Stimulated activated CD4-positive, alpha-beta T cell treated with anti-CD3 and anti-CD28 coated beads, Interleukin-4, amount 100 ng/mL, for 4 hours (primary cell): ENCODE results near the gene ANO2.

Source experiments
- DNase-seq, 2 experiments: peaks; one replicate each; pipeline ENCODE4 v3.0.0-alpha.2; 2020

ANO2 gene

GRCh38 chr12:5612556-5613410 lies 332.3 kb downstream of the ANO2 start:
- no peak for DNase-seq

GRCh38 chr12:5611162-5611561 lies 333.9 kb downstream of the ANO2 start:
- DNase-seq = no peak

DNA sequence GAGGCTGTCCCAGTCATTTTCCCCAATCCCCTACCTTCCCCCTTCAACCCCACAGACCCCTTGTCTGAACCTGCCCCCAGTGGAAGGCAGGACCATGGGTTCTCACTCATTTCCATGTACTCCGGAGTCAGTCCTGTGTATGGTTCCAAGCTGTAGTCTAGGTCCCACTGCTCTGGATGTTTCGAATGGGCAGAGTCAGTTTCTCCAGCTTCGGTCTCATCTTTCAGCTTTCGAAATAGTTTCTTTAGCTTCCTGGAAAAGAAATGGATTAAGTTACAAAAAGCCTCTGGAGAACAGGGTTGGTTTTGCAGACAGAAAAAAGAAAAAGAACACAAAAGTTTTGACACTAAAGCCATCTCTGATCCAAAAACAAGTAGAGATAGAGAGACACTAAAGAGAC lies 345.7 kb downstream of the ANO2 start:
- DNase-seq = no peak

DNA sequence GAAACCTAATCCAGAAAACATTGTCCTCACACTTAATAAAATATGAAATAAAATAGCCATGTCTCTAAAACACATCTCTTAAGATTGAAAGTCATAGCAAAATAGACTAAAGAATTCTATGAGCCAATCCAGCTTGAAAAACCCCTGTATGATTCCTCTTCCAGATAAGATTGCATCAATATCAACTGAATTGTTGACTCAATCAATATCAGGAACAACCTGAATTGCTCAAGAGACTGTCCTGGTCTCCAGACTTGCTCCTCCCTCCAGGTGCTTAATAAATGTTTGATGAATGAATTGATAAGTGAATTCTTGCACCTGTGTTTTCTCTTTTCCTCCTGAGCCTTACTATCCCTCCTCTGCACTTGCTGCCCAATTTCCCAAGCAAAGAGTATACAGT lies 351.1 kb downstream of the ANO2 start:
- DNase-seq = no peak

DNA sequence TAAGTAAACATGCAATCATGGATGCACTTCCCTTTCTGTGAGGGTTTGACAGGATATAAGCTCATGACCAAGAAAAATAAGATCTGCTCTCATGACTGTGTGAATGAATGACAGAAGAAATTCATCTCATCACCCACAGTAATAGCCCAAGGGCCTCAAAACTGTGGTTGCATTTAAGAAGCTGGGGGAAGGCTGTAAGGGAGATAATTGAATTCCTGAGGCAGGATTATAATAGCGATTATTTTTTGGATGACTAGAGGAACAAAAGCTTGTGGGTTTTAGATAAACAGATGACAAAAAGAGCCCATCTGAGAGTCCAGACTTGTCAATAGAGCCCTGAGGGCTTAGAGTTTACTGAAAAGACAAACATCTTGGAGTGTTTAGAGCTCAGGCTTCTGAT lies 352.0 kb downstream of the ANO2 start:
- DNase-seq = no peak

DNA sequence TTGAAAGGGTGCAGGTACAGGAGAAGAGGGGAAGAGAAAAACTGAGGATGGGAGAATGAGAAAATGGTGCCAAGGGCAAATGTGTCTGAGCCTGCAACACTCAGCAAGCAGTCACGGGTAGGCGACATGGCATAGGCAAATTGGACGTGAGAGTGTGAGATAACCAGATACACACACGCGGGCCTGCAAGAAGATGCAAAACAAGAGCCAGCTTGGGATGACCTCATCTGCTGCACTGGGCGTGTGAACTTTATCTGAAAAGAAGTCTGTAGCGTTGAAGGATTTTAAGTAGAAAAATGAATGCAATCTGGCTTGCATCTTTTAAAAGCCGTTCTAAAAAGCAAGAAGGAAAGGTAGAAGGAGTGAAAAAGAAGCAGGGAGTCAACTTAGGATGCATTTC lies 352.7 kb downstream of the ANO2 start:
- DNase-seq = no peak

GRCh38 chr12:5590316-5590715 lies 354.7 kb downstream of the ANO2 start:
- no peak for DNase-seq

DNA sequence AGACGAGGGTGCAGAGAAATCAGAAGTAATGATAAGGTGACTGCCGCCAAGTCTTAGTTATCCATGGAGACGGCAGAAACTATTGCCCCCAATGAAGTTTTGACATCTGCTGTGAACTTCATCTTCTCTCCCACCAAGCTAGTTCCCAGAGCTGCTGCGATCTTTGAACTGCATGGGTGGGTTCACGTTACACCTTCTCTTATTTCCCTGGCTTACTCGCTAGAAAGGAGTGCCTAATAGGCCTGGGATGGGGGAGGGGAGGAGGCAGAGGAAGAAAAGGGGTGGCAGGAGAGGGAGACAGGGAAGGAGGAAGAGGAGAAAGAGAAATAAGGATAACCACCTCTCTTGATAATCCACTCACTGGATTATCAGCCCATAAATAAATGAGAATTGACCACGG lies 356.0 kb downstream of the ANO2 start:
- DNase-seq = no peak

DNA sequence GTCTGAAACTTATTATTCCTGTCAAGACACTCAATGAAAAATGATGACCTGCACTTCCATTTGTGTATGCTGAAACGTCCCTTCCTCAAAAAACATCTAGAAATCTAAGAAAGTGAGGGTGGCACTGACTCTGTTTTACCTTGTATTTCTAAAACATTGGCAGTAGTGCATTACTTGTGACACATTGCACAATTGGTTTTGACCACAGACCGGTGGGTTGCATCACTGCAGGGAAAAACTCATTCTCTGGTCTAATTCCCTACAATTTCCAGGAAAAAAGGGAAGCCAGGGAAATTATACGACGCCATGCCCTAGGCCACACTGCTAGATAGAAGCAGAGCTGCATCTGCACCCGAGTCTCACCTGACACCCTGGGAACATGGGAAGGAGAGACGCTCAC lies 356.5 kb downstream of the ANO2 start:
- no peak for DNase-seq

DNA sequence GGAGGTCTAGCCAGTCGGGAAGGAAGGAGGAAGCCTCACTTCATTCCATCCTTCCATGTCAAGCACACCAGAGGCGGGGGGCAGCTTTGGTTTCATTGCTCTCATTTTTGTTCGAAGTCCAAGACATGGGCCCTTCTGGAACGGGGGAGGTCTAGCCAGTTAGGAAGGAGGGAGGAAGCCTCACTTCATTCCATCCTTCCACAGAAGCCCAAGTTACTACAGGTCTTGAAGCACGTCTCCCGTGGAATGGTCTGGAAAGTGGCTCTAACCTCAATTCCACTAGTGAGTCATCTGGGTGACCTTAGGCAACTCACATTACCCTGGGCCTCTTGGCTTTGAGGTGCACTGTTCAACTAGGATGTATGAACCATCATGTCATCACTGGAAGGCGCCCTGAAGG lies 356.9 kb downstream of the ANO2 start:
- DNase-seq = no peak

DNA sequence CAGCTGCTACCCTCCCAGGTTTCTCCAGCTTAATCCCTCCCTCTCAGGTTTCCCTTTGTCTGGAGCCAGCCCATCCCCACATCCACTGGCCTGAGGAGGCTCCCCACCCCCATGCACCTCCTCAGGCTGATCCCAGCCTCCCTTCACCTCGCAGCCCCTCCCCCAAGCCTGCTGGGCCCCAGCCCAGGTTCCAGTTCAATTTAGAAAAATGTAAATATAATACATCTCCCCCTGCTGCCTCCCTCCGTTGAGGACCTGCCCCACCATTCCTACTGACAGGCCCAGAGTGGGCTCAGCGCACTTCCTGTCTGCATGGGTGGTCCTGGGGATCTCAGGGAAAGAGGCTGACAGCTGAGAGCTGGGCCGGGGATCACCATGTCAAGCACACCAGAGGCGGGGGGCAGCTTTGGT lies 357.3 kb downstream of the ANO2 start:
- DNase-seq = no peak

DNA sequence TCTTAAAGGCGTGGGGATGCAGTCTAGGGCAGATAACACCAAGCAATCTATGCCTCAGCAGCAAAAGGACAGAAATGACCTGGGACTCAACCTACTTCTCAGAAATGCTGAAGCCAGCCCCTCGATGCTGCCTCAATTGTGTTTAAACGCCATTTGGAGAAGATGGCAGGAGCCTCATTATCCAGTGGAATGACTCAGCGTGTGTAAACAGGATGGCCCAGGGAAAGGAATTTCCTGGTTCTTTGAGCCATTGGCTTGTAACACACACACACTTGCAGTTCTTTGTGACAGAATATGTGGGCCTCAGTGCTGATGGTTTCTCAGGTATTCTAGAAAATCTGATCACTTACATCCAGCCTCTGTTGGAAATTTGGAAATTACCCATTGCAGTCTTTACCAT lies 358.9 kb downstream of the ANO2 start:
- no peak for DNase-seq

- DNase-seq = no peak
Measured at GRCh38 chr12:5585178-5585577, 359.9 kb downstream of the ANO2 start.

DNA sequence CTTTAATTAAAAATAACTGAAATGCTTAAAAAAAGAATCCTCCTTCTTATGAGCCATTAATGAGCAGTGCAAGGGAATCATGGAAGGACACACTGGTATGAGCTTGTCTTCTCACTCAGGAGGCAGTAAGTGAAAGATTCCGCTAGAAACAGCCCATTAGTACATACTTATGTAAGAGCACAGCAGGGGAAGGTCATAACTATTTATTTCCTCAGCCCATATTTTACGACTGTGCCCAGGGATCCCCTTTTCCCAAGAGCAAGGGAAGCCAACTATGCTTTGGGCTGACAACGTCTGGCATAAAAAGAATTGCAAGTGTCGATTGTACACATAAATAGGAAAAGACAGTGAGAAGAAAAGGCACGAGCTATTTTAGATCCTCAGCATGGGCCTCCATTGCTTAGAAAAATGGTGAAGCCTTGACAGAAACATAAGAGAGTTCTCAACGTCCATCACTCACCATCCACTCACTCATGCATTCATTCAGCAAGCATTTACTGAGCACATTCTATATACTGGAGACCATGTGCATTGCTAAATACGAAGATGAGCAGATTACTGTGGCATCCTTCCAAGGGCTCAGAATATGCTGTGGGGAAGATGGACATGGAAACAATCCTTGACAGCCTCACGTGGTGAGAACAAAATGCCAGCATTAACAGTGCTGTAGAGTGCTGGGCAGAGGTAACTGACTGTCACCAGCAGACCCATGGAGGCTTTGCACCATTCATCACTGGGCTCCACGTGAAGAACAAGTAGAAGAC lies 360.5 kb downstream of the ANO2 start:
- no peak for DNase-seq

GRCh38 chr12:5582541-5582940 lies 362.5 kb downstream of the ANO2 start:
- DNase-seq = no peak

DNA sequence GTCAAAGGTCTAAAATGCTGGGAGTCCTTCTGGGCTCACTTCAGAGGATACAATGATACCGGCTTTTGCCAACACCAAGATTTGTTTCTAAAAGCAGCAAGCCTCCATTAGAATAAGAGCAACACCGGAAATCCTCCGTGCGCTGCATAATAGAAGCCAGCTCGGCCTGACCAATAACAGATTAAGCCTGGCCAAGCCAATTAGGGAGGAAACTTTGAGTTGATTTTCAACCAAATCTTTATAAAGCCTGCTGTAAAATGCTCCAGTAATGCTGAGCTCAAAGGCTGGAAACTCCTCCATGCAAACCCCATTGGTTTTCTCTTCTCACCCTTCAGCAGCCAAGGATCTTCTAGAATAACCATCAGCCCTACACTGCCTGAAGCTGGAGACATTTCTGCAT lies 363.0 kb downstream of the ANO2 start:
- no peak for DNase-seq

- no peak for DNase-seq
Measured at GRCh38 chr12:5581616-5582015, 363.4 kb downstream of the ANO2 start.

- no peak for DNase-seq
Measured at GRCh38 chr12:5581019-5581418, 364.0 kb downstream of the ANO2 start.

DNA sequence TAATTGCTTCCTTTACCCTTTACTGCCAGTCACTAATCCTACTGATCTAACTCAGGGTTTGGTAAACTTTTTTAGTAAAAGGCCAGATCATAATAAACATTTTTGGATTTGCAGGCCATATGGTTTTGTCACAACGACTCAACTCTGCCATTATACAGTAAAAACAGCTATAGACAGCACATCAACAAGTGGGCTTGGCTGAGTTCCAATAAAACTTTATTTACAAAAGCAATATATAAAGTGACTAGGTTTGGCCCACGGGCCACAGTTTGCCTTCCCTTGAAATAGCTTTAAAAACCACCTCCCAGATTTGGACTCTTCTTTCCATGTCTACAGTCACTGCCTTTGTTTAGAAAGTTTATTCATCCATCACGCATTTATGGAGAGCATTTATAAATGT lies 366.3 kb downstream of the ANO2 start:
- DNase-seq = no peak

GRCh38 chr12:5577741-5578140 lies 367.3 kb downstream of the ANO2 start:
- no peak for DNase-seq

GRCh38 chr12:5577211-5577612 lies 367.8 kb downstream of the ANO2 start:
- DNase-seq = no peak

- DNase-seq = no peak
Measured at GRCh38 chr12:5575987-5576386, 369.1 kb downstream of the ANO2 start.

GRCh38 chr12:5575232-5575631 lies 369.8 kb downstream of the ANO2 start:
- no peak for DNase-seq

DNA sequence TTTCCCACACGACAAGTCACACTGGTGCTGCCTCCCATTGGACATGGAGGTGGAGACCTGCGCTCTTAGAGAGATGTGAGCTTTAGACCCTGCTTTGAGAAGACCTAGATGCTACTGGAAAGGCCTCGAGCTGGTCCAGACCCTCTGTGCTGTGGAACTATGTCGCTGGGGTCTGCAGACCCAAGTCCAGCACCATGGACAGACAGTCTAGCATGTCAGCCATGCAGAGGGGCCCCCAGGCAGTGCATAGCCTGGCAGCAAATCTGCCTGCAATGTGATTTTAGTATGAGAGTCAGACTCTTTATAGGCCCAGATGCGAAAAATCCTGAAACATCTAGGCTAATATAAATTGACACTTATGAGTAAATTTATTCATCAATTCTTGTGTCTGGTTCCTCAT lies 371.7 kb downstream of the ANO2 start:
- DNase-seq = no peak

DNA sequence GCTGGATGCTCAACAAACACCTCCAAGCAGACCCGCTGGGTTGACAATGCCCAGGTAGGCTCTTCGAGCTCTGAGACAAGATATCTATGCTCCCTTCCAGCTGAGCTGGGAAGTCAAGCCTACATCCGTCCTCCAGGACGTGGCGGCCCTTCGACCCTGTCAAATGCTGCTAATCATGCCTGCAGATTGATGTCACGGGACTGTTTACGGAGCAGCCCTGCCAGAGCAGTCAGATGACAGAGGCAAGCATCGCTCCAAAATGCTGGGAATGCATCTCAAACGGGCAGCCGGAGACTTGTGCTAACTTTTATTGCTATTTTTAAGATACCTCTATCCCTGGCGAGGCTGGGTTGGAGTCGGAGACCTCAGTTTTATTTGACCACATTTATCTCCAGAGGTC lies 373.9 kb downstream of the ANO2 start:
- no peak for DNase-seq
